ENCODE results near the gene CDK13.

DNA sequence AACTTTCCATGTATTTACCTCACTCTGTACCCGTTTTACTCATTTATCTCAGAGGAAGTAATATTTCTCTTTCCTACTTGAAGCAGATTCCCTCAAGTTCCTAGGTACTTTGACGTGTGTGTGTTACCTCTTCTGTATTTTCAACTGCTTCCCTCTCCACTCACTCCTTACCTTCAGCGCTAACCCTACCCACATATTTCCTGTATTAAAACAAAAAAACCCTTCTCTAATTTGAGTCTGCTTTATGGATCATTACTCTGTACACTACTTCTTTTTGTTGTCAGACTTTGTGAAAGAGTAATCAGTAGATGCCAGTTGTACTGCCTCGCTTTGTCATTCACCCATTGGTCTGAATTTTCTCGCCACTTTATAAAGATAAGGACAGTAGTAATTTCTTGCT is 74.0 kb downstream of the CDK13 start:
- TF ChIP-seq CTCF (IDR thresholded peaks at IDR 0.05), result no peak
- TF ChIP-seq POLR2AphosphoS5 (IDR thresholded peaks at IDR 0.05), result no peak
- no peak for TF ChIP-seq POLR2A (IDR thresholded peaks at IDR 0.05)

Measured in breast epithelium (tissue), 3 donors.